ENCODE measurements around the gene SYNGR1.

SYNGR1 gene, protein sequence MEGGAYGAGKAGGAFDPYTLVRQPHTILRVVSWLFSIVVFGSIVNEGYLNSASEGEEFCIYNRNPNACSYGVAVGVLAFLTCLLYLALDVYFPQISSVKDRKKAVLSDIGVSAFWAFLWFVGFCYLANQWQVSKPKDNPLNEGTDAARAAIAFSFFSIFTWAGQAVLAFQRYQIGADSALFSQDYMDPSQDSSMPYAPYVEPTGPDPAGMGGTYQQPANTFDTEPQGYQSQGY

DNA sequence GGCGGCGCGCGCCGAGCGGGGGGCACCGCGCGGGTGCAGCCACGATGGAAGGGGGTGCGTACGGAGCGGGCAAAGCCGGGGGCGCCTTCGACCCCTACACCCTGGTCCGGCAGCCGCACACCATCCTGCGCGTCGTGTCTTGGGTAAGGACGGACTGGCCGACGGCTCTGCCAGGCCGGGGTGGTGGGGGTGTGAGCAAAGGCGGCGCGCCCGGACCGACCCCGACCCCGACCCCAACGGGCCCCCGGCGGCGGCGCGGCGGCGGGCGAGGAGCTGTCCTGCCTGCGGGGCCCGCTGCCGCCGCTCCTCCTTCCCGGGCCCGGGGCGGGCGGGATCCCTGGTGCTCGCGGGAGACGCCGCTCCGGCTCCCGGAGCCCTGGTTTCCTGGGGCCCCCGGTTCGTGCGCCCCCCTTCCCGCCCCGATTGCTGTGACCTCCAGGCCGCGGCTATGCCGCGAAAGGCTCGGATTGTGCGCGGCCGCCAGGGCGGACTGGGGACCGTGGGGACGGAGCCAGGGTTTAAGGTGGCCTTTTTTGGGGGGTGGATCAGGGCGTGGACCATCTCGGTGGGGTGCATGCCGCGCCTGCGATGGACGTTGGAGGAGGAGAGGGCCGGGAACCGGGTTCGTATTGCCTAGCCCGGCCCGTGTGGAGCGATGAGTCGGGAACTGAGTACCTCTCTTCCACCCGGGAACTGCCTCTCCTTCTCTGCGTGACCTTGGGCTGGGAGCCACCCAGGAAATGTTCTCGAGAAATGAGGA, at the start of gene SYNGR1:
SYNGR1 (plus strand) TSS at position 25 of the 760 bp plus-strand sequence; CDS start at position 45, 20 bp downstream.
- no peak for DNase-seq (ENCODE audit: low spot score)

DNA sequence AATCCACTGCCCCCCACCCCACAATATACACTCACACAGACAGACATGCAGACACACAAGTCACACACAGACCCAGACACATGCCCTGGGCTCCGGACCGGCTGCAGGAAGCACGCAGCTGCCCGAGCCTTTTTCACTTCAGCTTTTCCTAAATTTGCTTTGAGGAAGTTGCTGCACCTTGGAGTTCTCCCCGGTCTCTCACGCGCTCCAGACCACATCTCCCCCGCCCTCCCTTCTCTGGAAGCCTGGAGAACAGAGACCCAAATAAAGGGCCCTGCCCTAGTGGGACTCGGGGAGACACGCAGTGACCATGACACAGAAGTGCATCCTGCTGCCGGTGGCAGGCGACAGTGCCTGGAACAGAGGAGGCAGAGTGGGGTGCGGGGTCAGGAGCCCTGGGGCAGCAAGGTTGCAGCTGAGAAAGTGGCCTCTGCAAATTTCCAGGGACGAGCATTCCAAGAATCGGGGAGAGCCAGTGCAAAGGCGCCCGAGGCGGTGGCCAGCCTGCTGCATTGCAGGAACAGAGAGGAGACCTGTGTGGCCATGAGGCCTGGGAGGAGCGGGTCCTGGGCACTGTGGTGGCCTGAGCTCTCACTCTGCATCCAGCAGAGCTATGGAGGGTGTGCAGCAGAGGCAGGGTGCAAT, 49.5 kb upstream of the SYNGR1 start:
- peak; percentile 67 for DNase-seq (ENCODE audit: low spot score)

DNA sequence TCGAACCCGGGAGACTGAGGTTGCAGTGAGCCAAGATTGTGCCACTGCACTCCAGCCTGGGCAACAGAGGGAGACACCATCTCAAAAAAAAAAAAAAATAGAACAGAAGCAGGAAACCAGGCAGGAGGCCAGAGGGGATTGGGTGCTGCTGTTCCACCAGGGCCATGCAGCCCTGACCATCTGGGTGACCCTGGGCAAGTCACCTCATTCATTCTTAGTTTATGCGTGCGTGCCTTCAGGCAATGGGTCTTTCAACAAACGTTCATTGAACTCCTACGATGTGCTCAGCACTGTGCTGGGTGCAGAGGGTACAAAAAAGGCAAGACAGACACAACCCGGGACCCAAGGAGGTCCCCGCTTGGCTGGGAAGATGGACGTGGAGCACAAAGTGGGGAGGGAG, 48.7 kb upstream of the SYNGR1 start:
- DNase-seq (ENCODE audit: low spot score): no peak

DNA sequence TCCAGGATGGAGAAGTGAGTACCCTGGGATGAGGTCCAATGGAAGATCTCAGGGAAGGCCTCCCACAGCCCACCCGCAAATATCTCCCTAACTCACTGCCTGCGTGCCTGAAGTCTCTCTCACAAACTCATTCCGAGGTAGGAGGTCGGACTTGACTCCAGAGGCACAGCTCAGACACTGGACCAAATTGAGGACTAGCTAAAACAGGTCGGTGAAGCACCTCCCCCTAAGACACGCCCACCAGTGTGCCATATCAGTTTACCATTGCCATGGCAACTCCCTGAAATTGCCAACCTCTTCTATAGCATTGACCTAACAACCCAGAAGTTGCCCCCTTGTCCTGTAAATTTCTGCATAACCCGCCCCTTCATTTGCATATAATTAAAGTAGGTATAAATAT, 47.9 kb upstream of the SYNGR1 start:
- no peak for DNase-seq (ENCODE audit: low spot score)

DNA sequence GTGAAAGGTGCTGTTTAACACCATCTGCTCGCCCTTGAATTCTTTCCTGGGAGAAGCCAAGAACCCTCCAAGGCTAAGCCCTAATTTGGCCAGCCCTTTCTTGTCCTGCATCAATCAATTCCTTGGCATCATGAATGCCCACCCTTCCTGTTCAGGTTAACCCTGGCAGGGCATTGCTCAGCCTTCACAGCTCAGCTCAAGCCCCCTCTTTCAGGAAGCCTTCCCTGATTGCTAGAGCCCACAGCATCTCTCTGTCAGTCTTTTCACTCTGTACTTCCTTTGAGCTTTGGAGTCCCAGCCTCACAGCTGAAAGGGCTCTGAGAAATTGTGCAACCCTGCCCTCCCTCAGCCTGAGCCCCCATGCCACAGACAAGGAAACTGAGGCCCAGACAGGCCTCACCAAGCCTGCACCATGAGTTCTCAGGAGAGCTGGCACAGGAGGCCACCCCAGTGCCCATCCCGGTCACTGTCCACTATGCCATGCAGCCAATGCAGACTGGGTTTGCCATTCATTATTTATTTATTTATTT, 47.3 kb upstream of the SYNGR1 start:
- no peak for DNase-seq (ENCODE audit: low spot score)

DNA sequence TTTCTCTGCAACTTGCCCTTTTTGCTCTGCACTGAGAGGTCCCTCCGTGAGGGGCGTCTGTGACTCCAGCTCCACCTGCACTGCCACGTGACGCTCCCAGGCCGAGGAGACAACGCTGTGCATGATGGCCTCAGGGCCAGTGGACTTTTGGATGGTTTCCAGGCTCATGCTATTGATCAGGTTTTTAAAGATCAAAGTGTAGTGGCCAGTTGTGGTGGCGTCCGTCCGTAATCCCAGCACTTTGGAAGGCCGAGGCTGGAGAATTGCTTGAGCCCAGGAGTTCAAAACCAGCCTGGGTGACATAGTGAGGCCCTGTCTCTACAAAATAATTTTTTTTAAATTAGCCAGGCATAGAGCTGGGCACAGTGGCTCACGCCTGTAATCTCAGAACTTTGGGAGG, 46.4 kb upstream of the SYNGR1 start:
- DNase-seq (ENCODE audit: low spot score): no peak

DNA sequence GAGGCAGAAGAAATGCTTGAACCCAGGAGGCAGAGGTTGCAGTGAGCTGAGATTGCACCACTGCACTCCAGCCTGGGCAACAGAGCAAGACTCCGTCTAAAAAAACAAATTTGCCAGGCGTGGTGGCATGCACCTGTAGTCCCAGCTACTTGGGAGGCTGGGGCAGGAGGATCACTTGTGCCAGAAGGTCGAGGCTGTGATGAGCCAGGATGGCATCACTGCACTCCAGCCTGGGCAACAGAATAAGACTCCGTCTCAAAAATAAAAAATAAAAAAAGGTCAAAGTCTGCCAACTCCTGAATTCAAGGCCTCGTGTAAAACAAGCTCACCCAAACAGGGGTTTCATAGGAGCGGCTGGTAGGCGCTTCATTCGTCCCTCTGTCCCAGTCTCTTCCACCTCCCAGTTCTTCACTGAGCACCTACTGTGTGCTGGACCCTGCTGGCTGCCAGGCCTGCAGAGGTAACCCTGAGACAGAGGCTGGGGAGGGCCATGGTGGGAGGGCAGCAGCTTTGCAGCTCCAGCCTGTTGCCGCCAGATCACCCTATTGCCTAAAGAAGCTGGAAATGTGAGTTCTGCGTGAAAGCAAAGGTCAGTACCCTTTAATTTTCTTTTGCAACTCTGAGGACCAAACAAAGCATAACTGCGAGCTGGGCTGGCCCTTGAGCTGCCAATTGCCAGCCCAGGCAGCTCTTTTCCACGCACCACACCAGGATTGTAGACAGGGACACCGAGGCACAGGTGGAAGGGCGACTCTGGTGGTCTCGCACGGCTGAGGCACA, 45.7 kb upstream of the SYNGR1 start:
- DNase-seq (ENCODE audit: low spot score): no peak

DNA sequence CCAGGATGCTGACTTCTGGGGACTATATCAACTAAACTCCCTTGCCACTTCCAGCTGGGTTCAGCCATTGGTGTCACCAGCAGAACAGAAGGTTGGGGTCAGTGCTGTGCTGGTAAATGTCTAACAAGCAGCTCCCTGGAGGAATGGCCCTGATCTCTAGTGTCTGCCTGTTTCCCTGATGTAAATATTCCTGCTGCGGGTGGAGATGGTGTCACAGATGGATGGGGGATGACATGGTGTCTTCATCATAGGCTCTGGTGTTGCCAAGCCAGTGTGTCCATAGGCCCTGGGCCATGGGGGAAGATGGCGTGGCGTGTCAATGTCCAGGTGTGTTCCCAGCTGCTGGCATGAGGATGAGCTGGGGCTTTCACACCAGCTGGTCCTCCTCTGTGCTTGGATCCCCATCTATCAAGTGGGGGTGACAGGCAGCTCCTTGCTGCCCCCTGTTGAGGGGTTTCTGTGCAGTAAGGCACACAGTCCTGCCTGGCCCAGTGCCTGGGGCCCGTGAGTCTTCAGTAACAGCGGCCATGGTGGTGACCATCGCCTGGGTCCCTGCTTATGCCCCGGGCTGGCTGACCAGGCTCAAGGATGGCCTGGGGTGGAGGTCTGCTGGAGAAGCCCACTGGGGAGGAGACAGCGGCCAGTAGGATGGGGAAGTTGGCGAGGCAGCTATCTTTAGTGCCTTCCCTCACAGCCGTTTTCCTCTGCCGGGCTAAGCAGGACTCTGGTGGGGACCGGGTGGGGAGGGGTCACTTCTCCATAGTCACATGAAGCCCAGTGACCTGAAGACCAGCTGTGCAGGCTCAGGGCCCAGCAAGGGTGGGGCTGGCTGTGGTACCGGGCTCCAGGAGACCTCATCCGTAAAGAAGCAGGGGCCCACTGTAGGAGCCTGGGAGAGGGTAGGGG, 43.1 kb upstream of the SYNGR1 start:
- peak; percentile 38 for DNase-seq (ENCODE audit: low spot score)

DNA sequence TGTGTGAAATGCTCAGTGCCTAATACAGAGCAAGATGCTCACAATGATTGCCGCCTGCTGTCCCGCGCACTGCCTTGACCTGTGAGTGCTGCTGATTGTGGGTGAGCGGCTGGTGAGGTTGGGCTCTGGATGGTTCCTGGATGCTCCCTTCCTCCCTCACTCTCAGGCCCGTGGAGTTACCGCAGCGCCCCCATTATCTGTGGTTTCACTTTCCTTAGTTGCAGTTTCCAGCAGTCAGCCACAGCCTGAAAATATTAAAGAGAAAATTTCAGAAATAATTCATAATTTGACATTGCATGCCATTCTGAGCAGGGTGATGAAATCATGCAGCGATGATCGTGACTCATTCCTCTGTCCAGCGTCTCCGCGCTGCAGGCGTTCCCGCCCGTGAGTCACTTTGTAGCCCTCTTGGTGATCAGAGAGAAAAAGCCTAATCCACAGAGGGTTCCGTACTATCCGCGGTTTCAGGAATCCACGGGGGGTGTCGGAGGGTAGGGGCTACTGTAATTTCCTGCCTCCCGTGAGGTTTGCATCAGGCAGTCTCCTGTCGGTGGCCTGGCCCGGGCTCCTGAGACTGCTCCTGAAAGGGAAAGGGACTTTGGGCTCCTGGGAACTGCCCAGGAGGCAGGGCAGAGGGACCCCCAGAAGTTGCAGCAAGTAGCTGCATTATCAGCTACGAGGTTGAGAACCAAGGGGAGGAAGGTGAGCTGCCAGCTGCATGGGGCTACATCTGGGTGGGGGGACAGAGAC, 41.0 kb upstream of the SYNGR1 start:
- no peak for DNase-seq (ENCODE audit: low spot score)

DNA sequence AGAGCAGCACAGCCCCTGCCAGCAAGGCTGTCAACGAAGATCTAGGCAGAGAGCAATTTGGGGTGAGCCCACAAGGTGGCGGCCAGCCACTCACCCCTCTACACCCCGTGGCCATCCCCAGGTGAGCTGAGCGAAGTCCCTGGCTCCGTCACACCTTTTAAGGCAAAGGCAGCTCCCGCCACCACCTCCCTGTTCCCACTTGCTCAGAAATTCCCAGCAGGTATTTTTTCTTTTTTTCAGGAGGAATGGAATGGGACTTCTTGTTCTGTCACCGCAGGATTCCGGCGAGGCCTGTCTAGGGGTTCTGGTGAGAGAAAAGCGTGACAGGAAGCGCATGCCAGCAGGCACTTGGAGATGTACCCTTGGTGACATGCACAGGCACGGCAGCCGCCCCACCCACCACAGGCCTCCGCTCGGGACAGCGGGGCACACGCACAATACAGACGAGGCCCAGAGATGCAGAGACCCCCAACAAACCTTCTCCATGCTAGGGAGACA, 40.4 kb upstream of the SYNGR1 start:
- DNase-seq (ENCODE audit: low spot score): no peak

DNA sequence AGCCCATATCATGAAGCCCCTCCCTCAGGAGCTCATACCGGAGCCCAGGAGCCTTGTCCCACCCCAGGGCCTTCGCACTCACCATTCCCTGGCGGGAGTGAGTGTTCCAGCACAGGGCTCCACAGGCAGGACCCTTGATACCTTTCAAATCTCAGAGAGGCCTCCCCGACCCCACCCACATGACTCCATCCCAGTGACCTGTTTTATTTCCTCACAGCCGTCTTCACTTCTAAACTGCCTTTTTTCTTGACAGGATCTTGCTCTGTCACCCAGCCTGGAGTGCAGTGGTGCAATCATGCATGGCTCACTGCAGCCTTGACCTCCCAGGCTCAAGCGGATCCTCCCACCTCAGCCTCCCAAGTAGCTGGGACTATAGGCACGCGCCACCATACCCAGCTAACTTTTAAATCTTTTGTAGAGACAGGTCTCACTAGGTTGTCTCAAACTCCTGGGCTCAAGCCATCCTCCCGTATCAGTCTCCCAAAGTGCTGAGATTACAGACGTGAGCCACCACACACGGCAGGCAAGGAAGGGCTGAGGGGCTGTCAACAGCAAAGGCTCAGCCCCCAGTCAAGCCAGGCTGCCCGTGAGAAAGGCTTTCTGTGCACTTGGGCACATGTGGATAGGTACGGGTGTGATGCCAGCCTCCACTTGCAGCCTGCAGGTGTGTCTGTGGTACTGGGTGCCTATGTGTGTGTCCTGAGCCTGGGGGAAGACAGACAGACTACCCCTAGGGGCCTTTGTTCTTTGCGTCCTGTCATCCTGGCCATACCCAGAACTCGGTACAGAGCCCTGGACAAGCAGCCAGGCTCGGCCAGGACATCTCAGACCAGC, 39.7 kb upstream of the SYNGR1 start:
- DNase-seq (ENCODE audit: low spot score): no peak

DNA sequence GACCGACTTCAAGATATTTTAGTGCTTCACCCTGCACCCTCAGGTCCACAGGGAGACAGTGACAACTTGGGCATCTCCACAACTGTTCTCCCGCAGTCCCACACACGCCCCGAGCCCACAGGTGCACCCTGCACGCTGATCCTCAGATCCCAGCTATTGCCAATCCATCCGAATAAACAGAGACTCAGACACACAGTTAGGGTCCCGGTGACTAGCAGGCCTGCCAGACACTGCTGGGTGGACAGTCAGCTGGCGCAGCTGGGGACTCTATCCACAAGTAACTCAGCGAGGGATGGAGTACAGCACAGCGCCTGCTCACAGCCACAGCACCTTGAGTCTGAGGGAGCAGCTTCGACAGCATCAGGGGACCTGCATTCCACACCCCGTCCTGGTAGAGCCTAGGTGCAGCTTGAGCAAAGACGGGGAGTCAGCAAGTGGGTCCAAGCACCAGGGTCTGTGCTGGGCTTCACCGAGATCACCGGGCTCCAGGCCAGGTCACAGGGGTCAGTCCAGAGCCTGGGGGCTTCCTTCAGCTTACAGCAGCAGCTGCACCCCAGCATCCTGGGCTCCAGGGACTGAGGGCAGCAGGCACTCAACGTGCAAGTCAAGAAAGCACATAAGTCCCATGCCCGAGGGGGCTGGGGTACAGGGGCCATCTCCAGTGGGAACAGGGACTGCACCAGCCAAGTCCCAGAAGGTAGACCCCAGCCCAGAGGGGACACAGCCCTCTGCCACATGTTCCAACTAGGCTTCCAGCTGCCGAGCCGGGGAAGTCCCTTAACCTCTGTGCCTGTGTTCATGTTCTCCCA, 38.0 kb upstream of the SYNGR1 start:
- DNase-seq (ENCODE audit: low spot score): no peak

DNA sequence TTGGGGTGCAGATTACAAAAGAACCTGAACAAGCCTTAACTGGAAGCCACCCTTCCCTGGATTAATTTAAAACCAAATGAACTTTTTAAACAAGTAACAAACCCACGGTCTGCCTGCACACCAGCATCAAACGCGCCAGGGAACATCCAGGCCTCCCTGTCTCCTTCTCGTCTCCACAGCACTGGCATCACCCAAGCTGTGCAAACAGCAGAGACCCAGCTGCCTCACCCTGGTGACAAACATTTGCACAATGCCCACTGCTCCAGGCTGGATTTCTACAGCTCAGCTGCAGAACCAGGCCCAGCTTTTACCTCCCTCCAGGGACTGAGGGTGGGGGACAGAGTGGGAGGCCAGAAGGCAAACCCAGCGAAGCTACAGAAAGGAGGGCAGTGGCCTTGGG, 37.4 kb upstream of the SYNGR1 start:
- no peak for DNase-seq (ENCODE audit: low spot score)

DNA sequence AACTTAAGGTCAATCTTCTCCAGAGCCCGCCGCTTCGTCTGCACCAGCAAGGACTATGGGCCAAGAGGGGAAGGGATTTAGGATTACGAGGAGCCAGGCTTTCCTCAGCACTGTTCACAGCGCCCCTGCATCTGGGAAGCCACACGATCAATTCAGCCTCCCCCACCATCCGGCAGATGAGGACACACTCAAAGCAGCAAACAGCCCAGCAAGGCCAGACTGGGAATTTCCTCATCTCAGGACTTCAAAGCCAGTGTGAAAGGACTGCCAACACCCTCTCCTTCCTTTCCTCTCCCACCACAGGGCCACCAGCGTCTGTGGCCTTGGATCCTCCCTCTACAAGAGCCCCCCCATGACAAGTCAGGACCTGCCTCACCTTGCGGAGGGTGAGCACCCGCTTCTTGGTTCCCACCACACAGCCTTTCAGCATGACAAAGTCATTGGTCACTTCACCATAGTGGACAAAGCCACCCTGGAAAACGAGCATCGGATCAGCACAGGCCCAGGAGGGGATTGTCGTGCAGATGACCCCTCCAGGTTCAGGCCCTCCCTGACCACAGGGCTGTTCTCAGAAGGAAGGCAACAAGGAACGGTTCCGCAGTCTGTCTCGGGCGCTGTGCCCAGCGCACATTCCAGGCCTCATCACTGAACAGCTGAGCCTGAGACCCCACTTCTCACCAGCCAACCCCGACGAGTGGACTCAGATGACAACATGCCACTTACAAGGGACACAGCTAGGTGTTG, 36.4 kb upstream of the SYNGR1 start:
- no peak for DNase-seq (ENCODE audit: low spot score)

DNA sequence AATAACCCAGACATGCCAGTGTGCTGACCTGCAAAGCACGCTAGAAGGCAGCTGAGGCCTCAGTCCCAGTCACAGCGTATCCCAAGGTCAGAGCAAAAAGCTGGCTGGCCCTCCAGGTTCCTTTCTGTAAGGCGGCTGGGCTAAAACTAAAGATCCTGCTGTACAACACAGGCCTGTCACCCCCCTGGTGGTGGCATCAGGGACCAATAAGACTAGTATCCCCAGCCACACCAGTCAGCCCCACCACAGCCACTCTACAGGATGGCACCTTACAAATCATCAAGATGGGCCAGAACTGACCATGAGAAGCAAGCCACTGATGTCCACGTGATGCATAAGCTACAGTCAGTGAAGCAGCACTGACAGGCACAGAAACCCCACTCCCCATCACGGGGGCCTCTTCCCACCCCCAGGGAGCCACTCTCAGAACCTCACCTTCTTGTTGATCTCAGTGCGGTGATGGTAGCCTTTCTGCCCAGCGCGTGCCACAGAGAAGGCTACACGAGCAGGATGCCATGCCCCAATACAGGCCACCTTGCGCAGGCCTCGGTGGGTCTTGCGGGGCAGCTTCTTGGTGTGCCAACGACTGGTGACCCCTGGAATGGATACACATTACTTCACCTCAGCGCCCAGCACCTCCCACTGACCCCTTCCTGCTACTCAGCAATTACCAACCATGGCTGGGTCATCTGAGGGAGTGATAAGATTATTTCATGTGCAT, 35.4 kb upstream of the SYNGR1 start:
- DNase-seq (ENCODE audit: low spot score): no peak

DNA sequence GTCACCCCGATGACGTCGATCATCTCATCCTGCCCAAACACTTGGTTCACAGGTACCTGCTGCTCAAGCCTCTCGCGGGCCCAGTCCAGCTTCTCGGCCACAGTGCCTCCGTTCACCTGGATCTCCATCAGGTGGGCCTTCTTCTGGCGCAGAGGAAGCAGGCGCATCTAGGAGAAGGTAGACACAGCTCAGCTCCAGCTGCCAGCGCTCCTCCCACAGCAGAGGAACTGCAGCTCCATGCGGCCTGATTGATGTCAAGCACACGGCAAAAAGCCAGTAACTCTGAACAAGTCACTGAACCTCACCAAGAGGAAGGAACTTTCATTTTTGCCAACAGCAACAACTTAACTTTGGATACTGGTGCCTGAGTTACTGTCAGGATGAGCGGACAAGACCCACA, 34.4 kb upstream of the SYNGR1 start:
- no peak for DNase-seq (ENCODE audit: low spot score)

All from globus pallidus (tissue), 1 donor.